GM06990 (cell line): ENCODE data around the gene NTRK2.

Experiments used
- DNase-seq: peaks from one replicate; pipeline ENCODE4 v3.0.0-alpha.2; 2011; ENCODE audit not compliant: insufficient read length; ENCODE audit errors: extremely low read depth
- H3K27me3 ChIP-seq: replicated peaks from 2 replicates; pipeline ENCODE4 v1.6.0; 2011; ENCODE audit warnings: low read length; ENCODE audit not compliant: control insufficient read depth, insufficient read depth
- H3K36me3 ChIP-seq: 2 replicates; pipeline ENCODE4 v1.5.1; 2011; ENCODE audit warnings: low read length; ENCODE audit not compliant: control insufficient read depth, insufficient read depth
- H3K4me3 ChIP-seq: replicated peaks from 2 replicates; pipeline ENCODE4 v1.5.1; 2011; ENCODE audit warnings: low read depth, mild to moderate bottlenecking, control low read depth, low read length
- TF ChIP-seq, protein P1 (sequence below): IDR thresholded peaks from 2 replicates; pipeline ENCODE4 v1.5.1; 2011; ENCODE audit warnings: low read length, control low read depth, mild to moderate bottlenecking, inconsistent platforms; ENCODE audit not compliant: insufficient read depth, poor library complexity, severe bottlenecking

The NTRK2 gene

DNA sequence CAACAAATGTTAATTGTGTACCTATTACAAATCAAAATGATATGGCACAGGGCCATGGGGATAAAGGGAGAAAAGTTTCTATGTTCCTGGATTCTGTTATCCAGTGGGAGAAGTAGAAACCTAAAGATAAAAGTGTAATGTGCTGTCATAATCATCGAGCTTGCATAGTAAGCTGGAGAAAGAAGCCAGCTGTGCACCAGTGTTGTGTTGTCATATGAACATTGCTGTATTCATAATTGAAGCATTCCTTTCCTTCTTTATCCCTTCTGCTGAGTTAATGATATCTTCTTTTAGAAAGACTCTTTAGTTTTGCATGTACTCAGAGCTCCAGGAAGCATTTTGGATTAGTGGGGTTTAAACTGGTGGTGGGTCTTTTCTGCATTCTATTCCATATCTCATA, 39.5 kb downstream of the NTRK2 start:
- Histone ChIP-seq H3K4me3 (no peak overlapping the region), H3K27me3 (no peaks in the 10 kb centered on the region), H3K36me3 (no peaks in the 10 kb centered on the region)
- DNase-seq = no peak
- TF ChIP-seq, protein P1, sequence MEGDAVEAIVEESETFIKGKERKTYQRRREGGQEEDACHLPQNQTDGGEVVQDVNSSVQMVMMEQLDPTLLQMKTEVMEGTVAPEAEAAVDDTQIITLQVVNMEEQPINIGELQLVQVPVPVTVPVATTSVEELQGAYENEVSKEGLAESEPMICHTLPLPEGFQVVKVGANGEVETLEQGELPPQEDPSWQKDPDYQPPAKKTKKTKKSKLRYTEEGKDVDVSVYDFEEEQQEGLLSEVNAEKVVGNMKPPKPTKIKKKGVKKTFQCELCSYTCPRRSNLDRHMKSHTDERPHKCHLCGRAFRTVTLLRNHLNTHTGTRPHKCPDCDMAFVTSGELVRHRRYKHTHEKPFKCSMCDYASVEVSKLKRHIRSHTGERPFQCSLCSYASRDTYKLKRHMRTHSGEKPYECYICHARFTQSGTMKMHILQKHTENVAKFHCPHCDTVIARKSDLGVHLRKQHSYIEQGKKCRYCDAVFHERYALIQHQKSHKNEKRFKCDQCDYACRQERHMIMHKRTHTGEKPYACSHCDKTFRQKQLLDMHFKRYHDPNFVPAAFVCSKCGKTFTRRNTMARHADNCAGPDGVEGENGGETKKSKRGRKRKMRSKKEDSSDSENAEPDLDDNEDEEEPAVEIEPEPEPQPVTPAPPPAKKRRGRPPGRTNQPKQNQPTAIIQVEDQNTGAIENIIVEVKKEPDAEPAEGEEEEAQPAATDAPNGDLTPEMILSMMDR = no peak

DNA sequence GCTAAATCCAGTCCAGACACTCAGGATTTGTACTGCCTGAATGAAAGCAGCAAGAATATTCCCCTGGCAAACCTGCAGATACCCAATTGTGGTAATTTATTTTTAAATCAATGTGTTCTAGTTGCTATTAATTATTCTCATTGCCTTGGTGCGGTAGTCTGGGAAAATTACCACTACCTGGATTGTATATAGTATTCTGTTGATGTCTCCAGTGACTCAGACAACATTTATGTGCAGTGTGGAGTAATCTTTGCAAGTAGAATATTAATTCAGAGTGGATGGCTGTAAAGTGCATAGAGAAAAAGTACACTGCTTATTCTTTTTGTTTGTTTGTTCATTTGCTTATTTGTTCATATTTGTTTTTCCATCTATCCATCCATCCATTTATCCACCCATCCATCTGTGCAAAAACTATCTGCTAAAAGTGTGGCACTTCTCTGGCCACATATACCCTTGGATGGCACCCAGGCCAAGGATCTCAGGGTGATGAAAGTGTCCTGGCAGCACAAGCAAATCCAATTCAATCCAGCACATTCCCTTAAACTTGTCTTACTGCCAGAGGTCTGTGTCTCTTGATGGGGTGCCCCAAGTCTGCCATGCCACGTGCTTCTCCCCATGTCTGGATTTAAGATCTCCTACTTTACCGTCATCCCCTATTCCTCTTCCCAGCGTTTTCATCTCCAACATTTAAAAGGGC, 41.3 kb downstream of the NTRK2 start:
- Histone ChIP-seq H3K27me3 (no peaks in the 10 kb centered on the region), H3K36me3 (no peaks in the 10 kb centered on the region), H3K4me3 (no peak overlapping the region)
- no peak for DNase-seq
- TF ChIP-seq, protein P1 = no peak

DNA sequence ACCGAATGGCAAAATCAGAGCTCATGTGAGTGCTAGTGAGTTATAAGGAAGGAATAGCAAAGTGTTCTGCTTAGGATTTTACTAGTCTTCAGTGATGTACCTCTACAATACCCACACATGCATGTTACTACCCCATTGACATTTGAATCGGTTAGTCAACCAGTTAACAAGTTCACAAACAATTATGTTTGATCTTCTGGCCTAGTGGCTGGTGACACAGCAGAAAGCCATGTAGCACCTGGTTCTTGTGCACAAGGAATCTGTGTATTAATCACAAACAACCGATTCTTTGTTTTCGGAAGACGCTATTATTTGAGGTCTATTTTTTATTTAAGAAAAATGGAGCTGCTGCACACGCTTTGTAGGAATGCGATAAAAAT, 41.9 kb downstream of the NTRK2 start:
- H3K36me3 ChIP-seq = no peaks in the 10 kb centered on the region
- H3K27me3 ChIP-seq = no peaks in the 10 kb centered on the region
- no peak overlapping the region for H3K4me3 ChIP-seq
- TF ChIP-seq, protein P1 = no peak
- no peak for DNase-seq

DNA sequence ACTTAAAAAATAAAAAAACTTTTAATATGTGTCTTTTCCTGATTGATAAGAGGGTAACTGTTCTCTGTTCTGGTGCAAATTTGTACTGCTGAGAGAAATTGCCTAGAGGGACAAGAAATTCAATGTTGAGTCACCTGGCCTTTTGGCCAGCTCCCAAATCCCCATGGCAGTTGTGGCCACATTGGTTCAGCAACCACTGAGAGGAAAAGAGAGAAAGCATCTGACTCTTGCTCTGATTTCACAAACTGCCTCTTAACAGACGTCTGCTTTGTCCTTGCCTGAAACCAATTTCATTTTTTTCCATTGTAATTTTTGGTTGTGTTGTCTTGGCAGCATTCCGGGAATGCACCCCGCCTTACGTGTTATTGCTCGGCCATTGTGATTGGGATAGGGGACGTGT, 42.4 kb downstream of the NTRK2 start:
- TF ChIP-seq, protein P1 = no peak
- no peaks in the 10 kb centered on the region for H3K36me3 ChIP-seq
- H3K4me3 ChIP-seq = no peak overlapping the region
- no peak for DNase-seq
- no peaks in the 10 kb centered on the region for H3K27me3 ChIP-seq

DNA sequence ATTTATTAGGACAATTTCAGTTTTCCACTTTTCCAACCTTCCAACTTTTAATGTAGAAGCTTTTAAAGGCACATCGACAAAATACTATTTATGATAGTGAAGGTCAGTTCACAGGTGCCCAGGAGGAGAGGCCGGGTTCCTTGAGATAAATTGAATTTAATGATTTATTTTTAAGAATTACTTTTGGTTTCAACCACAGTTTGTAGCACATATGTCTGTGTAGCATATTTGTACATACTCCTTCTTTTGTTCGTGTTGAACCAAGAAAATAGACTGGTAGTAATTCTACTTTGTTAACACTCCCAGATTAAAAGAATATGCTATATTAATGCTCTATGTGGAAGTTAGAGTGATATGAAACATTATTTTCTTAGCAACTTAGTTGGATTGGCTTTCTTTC, 46.7 kb downstream of the NTRK2 start:
- Histone ChIP-seq H3K27me3 (no peaks in the 10 kb centered on the region), H3K36me3 (no peaks in the 10 kb centered on the region), H3K4me3 (no peak overlapping the region)
- DNase-seq = no peak
- TF ChIP-seq, protein P1 = no peak

DNA sequence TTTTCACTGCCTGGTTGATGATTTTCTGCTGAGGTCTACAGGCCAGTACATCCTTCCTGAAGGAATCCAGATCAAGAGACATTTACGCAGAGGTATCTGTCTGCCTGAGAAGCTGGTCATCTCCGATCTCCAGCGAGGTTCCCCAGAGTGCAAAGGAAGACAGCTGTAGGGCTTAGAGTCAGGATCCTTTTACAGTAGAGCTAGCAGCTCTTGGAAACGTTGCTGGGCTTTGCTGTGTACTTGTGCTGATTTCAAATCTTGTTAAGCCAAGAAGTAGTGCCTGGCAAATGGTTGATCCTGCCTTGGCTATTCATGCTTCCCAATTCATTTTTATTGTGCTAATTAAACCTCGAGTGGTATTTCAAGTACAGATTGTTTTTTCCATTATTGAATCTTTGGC, 48.9 kb downstream of the NTRK2 start:
- TF ChIP-seq, protein P1 = no peak
- Histone ChIP-seq H3K27me3 (no peaks in the 10 kb centered on the region), H3K36me3 (no peaks in the 10 kb centered on the region), H3K4me3 (no peak overlapping the region)
- DNase-seq = no peak
